Gastrocnemius medialis (tissue), 4 donors: ENCODE data around the gene KLHL29. TPM values are rescaled to one million over a fixed set of nuclear protein-coding genes. Genes with fewer than 3 reads are reported as not detected.

Experiments
- ATAC-seq, 2 donors: fragments of 150-250 bp; one replicate each; pipeline ENCODE4 v1.9.1; 2016
- DNase-seq, 2 donors: peaks; one replicate each; pipeline ENCODE4 v3.0.0-alpha.2; 2019
- H3K27ac ChIP-seq, 4 donors: fragments of 200-600 bp; sonication (generic); 1 replicate in 1 of 4; 2 replicates in 3 of 4; pipeline ENCODE4 v1.5.1; 2016 to 2018; ENCODE audit warnings: mild to moderate bottlenecking in 2 of 4, moderate library complexity in 1 of 4
- H3K27me3 ChIP-seq, 3 donors: fragments of 200-600 bp; sonication (generic) in 2 of 3; 1 replicate in 1 of 3; 2 replicates in 2 of 3; pipeline versions ENCODE4 v1.5.1 to v1.6.0; 2016 to 2019; ENCODE audit warnings: mild to moderate bottlenecking in 1 of 3, moderate library complexity in 1 of 3
- H3K36me3 ChIP-seq, 2 donors: fragments of 200-600 bp; sonication (generic) in 1 of 2; one replicate each; pipeline ENCODE4 v1.5.1; 2017 to 2018
- H3K4me1 ChIP-seq, 2 donors: fragments of 200-600 bp; sonication (generic) in 1 of 2; one replicate each; pipeline ENCODE4 v1.5.1; 2016 to 2017; ENCODE audit warnings: mild to moderate bottlenecking in 2 of 2
- H3K4me3 ChIP-seq, 4 donors: fragments of 200-600 bp; sonication (generic) in 3 of 4; 1 replicate in 1 of 4; 2 replicates in 3 of 4; pipeline ENCODE4 v1.5.1; 2016 to 2019; ENCODE audit warnings: mild to moderate bottlenecking in 2 of 4
- H3K9me3 ChIP-seq, 3 donors: fragments of 200-600 bp; sonication (generic) in 2 of 3; 1 replicate in 1 of 3; 2 replicates in 2 of 3; pipeline ENCODE4 v1.5.1; 2016 to 2019
- CTCF ChIP-seq, 5 experiments: fragments of 450-650 bp in 3 of 5; fragments of 200-600 bp in 2 of 5; sonication (generic) in 2 of 5; IDR thresholded peaks in 4 of 5; conservative IDR thresholded peaks in 1 of 5; 1 replicate in 4 of 5; 2 replicates in 1 of 5; pipeline ENCODE4 v1.5.1; 2016 to 2019; ENCODE audit warnings: antibody characterized with exemption in 5 of 5, mild to moderate bottlenecking in 3 of 5, moderate library complexity in 3 of 5
- POLR2A ChIP-seq, 2 donors: fragments of 450-650 bp; IDR thresholded peaks; one replicate each; pipeline ENCODE4 v1.6.1; 2017; ENCODE audit warnings: antibody characterized with exemption in 2 of 2, mild to moderate bottlenecking in 2 of 2, moderate library complexity in 2 of 2
- in situ Hi-C, 4 donors: fragments of 200-750 bp; cut with MboI; loops; one replicate each; pipeline versions ENCODE4 v1.15.0 to v1.8.0; 2017; ENCODE audit warnings: low sequenced_read_pairs in 4 of 4
- intact Hi-C: fragments of 100-400 bp; cut with DNase I; formaldehyde crosslinking; loops from one replicate; pipeline ENCODE4 v1.15.1; 2023; ENCODE audit warnings: low total_unique reads
- total RNA-seq, 4 donors: library from RNA; depleted of rRNA; stranded (reverse); fragments of >200 nt; gene quantifications; one replicate each; pipeline versions ENCODE4 v1.1.0 to v1.2.3, GENCODE V29; 2016

Gene KLHL29
- total RNA-seq, 4 donors from 2014 or later = 4.3 to 24.9 (median 8.7) TPM

DNA sequence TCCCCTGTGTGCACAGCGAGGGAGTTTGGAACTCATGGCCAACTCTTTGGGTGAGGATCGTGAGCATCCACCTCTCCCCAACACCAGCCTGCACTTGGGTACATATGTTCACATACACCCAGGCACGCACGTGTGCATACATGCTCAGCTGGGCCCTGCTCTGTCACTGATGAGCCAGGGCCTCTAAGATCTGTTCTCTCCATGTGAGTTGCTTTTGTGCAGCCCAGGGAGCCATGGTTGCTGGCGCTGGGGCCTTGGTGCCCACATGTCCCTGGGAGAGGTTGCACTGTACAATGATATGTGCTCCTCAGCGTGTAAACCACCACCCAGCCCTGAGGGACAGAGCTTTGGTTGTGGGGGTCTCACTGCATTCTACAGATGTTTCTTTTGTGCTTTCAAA lies 44.1 kb downstream of the KLHL29 start:
- TF ChIP-seq POLR2A (IDR thresholded peaks at IDR 0.05) (no peak), CTCF (IDR thresholded peaks at IDR 0.05 in 4 of 5, conservative IDR thresholded peaks at IDR 0.05 in 1 of 5) (no peak)
- Histone ChIP-seq H3K4me3 (no peak overlapping the region), H3K27ac (peak overlapping the region; percentile 80 to 97 (median 90)), H3K27me3 (no peaks in the 10 kb centered on the region), H3K36me3 (no peaks in the 10 kb centered on the region), H3K9me3 (no peaks in the 10 kb centered on the region), H3K4me1 (peaks cover 30 to 41% of the 10 kb centered on the region in 2 donors)
- no peak for ATAC-seq
- in situ Hi-C loops (loop anchor here in 1 of 4 donors (10.0 kb wide), 2 partner anchors 86 to 316 kb away; no protein-coding TSS in a partner anchor), intact Hi-C loops (loop anchor here (5.0 kb wide), 1 partner anchor 168 kb away; no protein-coding TSS in a partner anchor)
- DNase-seq = no peak

- Histone ChIP-seq H3K27ac (peak overlapping the region; percentile 80 to 97 (median 90)), H3K36me3 (no peaks in the 10 kb centered on the region), H3K4me1 (peaks cover 27 to 30% of the 10 kb centered on the region in 2 donors), H3K9me3 (no peaks in the 10 kb centered on the region), H3K27me3 (no peaks in the 10 kb centered on the region), H3K4me3 (no peak overlapping the region)
- DNase-seq (peak in 1 of 2 donors; percentile 53), ATAC-seq (peak; percentile 12 to 15)
- TF ChIP-seq POLR2A (IDR thresholded peaks at IDR 0.05) (no peak), CTCF (IDR thresholded peaks at IDR 0.05 in 4 of 5, conservative IDR thresholded peaks at IDR 0.05 in 1 of 5) (no peak)
- in situ Hi-C loops (no loop called here), intact Hi-C loops (no loop called here)
Measured at GRCh38 chr2:23430263-23430662, 45.3 kb downstream of the KLHL29 start.

DNA sequence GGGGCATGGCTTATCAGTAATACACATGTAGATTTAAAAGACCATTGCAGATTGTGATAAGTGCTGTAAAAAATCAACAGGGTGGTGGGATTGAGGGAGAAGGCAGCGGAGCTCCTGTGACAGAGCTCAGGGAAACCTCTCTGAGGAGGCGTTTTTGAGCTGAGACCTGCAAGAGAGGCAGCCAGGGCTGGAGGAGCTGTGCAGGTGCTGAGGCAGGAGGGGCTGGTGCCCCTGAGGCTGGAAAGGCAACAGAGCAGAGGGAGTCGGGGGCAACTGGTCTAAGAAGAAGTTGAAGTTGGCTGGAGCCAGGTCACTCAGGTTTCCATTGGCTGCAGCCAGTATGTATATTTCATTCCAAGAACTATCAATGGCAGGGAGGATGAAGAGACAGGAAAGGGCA lies 47.6 kb downstream of the KLHL29 start:
- in situ Hi-C loops (no loop called here), intact Hi-C loops (no loop called here)
- ATAC-seq = no peak
- TF ChIP-seq CTCF (IDR thresholded peaks at IDR 0.05 in 4 of 5, conservative IDR thresholded peaks at IDR 0.05 in 1 of 5) (no peak), POLR2A (IDR thresholded peaks at IDR 0.05) (no peak)
- peaks cover 5 to 10% of the 10 kb centered on the region in 2 donors for H3K4me1 ChIP-seq
- H3K27ac ChIP-seq = no peak overlapping the region
- no peaks in the 10 kb centered on the region for H3K36me3 ChIP-seq
- H3K27me3 ChIP-seq = no peaks in the 10 kb centered on the region
- no peak for DNase-seq
- no peak overlapping the region for H3K4me3 ChIP-seq
- no peaks in the 10 kb centered on the region for H3K9me3 ChIP-seq

- Histone ChIP-seq H3K36me3 (no peaks in the 10 kb centered on the region), H3K27ac (no peak overlapping the region), H3K9me3 (no peaks in the 10 kb centered on the region), H3K27me3 (no peaks in the 10 kb centered on the region), H3K4me1 (peaks cover 0 to 8% of the 10 kb centered on the region in 2 donors), H3K4me3 (no peak overlapping the region)
- in situ Hi-C loops (no loop called here), intact Hi-C loops (no loop called here)
- DNase-seq (no peak), ATAC-seq (no peak)
- TF ChIP-seq POLR2A (IDR thresholded peaks at IDR 0.05) (no peak), CTCF (IDR thresholded peaks at IDR 0.05 in 4 of 5, conservative IDR thresholded peaks at IDR 0.05 in 1 of 5) (no peak)
Measured at GRCh38 chr2:23433282-23433681, 48.3 kb downstream of the KLHL29 start.

- in situ Hi-C loops = no loop called here
- no peak overlapping the region for H3K27ac ChIP-seq
- TF ChIP-seq CTCF (IDR thresholded peaks at IDR 0.05 in 4 of 5, conservative IDR thresholded peaks at IDR 0.05 in 1 of 5) (no peak), POLR2A (IDR thresholded peaks at IDR 0.05) (no peak)
- DNase-seq = no peak
- peaks cover 0 to 5% of the 10 kb centered on the region in 2 donors for H3K4me1 ChIP-seq
- H3K4me3 ChIP-seq = no peak overlapping the region
- no peak for ATAC-seq
- intact Hi-C loops = no loop called here
- no peaks in the 10 kb centered on the region for H3K9me3 ChIP-seq
- H3K27me3 ChIP-seq = no peaks in the 10 kb centered on the region
- no peaks in the 10 kb centered on the region for H3K36me3 ChIP-seq
Measured at GRCh38 chr2:23434721-23435121, 49.7 kb downstream of the KLHL29 start.
